ENCODE results near the gene RIPOR1. TPM values are rescaled to one million over a fixed set of nuclear protein-coding genes. Genes with fewer than 3 reads are reported as not detected.
A peak's percentile ranks its signal among the peaks of the same experiment; 100 is the strongest.

Gene RIPOR1
- 25.5 and 35.1 TPM in 2 replicates for total RNA-seq

- H3K4me3 ChIP-seq (ENCODE audit: low read depth, low read length), result peak within 1 kb of the TSS; percentile 82
- no peak for TF ChIP-seq CTCF (IDR thresholded peaks at IDR 0.05; ENCODE audit: insufficient read depth, low read depth, low read length)
- DNase-seq (ENCODE audit: low read depth), result no peak
Measured at GRCh38 chr16:67528222-67528869, at the start of gene RIPOR1. TSS of gene RIPOR1 (plus strand) at chr16:67528829. CDS start at chr16:67538447, 9,618 bp downstream.

- H3K4me3 ChIP-seq (ENCODE audit: low read depth, low read length), result peak within 1 kb of the TSS; percentile 99
- TF ChIP-seq CTCF (IDR thresholded peaks at IDR 0.05; ENCODE audit: insufficient read depth, low read depth, low read length), result peak; percentile 84
- peak; percentile 98 for DNase-seq (ENCODE audit: low read depth)
Measured at GRCh38 chr16:67480833-67481560, 47.6 kb upstream of the RIPOR1 start, which contains the start of gene ATP6V0D1. TSS of gene ATP6V0D1 (minus strand) at chr16:67481157. CDS start at chr16:67481086, 71 bp downstream.

- TF ChIP-seq CTCF (IDR thresholded peaks at IDR 0.05; ENCODE audit: insufficient read depth, low read depth, low read length), result no peak
- DNase-seq (ENCODE audit: low read depth), result no peak
- peak overlapping the region; percentile 99 for H3K4me3 ChIP-seq (ENCODE audit: low read depth, low read length)
Measured at GRCh38 chr16:67481561-67482232, 46.9 kb upstream of the RIPOR1 start.

- peak overlapping the region; percentile 99 for H3K4me3 ChIP-seq (ENCODE audit: low read depth, low read length)
- no peak for DNase-seq (ENCODE audit: low read depth)
- no peak for TF ChIP-seq CTCF (IDR thresholded peaks at IDR 0.05; ENCODE audit: insufficient read depth, low read depth, low read length)
Measured at GRCh38 chr16:67482233-67482924, 46.2 kb upstream of the RIPOR1 start.

- no peak for TF ChIP-seq CTCF (IDR thresholded peaks at IDR 0.05; ENCODE audit: insufficient read depth, low read depth, low read length)
- DNase-seq (ENCODE audit: low read depth), result no peak
- no peak within 1 kb of the TSS for H3K4me3 ChIP-seq (ENCODE audit: low read depth, low read length)
Measured at GRCh38 chr16:67483150-67483549, 45.5 kb upstream of the RIPOR1 start, which contains the start of gene AGRP. TSS of gene AGRP (minus strand) at chr16:67483547. CDS start at chr16:67483398, 149 bp downstream.
